ENCODE results near the gene MRPL49. TPM values are rescaled to one million over a fixed set of nuclear protein-coding genes. Genes with fewer than 3 reads are reported as not detected.
A peak's percentile ranks its signal among the peaks of the same experiment; 100 is the strongest.
"Not testable (repeated sequence)": the region's sequence is repeated elsewhere in the genome, so short reads cannot be mapped to it uniquely, and the experiment has no call there.

MRPL49 gene
- total RNA-seq, 2 experiments from 2014 or later = 53.0 to 53.3 TPM

DNA sequence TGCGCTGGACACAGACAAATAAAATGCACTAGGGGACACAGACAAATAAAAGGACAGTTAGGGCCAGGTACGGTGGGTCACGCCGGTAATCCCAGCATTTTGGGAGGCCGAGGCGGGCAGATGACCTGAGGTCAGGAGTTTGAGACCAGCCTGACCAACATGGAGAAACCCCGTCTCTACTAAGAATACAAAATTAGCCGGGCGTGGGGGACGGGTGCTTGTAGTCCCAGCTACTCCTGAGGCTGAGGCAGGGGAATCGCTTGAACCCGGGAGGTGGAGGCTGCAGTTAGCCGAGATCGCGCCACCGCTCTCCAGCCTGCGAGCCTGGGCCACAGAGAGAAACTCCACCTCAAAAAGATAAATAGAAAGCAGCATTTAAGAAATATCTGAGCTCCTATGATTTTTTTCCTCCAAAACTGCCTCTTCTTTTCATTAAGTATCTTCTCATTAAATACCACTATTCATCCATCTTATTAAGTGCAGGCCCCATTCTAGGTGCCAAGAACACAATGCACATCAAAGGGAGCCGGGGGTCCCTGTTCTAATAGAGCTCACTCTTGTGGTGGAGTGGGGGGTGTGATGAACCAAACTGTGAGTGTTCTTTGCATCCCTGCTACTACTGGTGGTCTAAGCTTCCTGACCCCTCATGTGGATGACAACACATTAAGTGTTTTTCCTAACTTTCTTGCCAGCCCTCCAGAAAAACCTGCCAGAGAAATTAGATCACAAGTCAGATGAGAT lies 3.9 kb upstream of the MRPL49 start:
- Histone ChIP-seq H3K4me1 (ENCODE audit: insufficient read depth, low read length) (peaks cover 66% of the 10 kb centered on the region), H3K36me3 (ENCODE audit: insufficient read depth, low read length) (peaks cover 40% of the 10 kb centered on the region), H3K9me3 (ENCODE audit: control insufficient read depth in 1 of 2, insufficient read depth in 1 of 2, low read length in 2 of 2) (no peaks in the 10 kb centered on the region), H3K4me3 (ENCODE audit: low read length) (no peak overlapping the region), H3K27ac (ENCODE audit: low read depth in 1 of 2, low read length in 2 of 2) (peak overlapping the region; percentile 5), H3K27me3 (ENCODE audit: control insufficient read depth in 1 of 2, insufficient read depth in 2 of 2, low read length in 2 of 2) (no peaks in the 10 kb centered on the region)
- H3K27ac Mint-ChIP-seq = peak overlapping the region; percentile 91
- H3K4me3 Mint-ChIP-seq = peak overlapping the region; percentile 96
- CTCF ChIA-PET = interaction anchor here (0.9 to 5.3 kb wide), 6 partner anchors 8 to 340 kb away, joined by 3 to 23 read pairs (median 6); partner anchors contain the start of genes ARL2 and SF1
- intact Hi-C loops (cut with DNase I, micrococcal nuclease) = loop anchor here (1.0 to 10.0 kb wide), 6 partner anchors 8 to 407 kb away; partner anchors contain the start of genes PPP2R5B (in 1 of the 2) and SCYL1 (in 1 of the 2)
- peaks cover 54% of the 10 kb centered on the region for H3K4me1 Mint-ChIP-seq (ENCODE audit: low read depth)
- no peak for DNase-seq
- TF ChIP-seq, protein P1, sequence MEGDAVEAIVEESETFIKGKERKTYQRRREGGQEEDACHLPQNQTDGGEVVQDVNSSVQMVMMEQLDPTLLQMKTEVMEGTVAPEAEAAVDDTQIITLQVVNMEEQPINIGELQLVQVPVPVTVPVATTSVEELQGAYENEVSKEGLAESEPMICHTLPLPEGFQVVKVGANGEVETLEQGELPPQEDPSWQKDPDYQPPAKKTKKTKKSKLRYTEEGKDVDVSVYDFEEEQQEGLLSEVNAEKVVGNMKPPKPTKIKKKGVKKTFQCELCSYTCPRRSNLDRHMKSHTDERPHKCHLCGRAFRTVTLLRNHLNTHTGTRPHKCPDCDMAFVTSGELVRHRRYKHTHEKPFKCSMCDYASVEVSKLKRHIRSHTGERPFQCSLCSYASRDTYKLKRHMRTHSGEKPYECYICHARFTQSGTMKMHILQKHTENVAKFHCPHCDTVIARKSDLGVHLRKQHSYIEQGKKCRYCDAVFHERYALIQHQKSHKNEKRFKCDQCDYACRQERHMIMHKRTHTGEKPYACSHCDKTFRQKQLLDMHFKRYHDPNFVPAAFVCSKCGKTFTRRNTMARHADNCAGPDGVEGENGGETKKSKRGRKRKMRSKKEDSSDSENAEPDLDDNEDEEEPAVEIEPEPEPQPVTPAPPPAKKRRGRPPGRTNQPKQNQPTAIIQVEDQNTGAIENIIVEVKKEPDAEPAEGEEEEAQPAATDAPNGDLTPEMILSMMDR (IDR thresholded peaks at IDR 0.05) = peak; percentile 60
- H3K36me3 Mint-ChIP-seq (ENCODE audit: low read depth) = peaks cover 61% of the 10 kb centered on the region
- no peak for ATAC-seq (ENCODE audit: poor library complexity)
- POLR2A ChIA-PET = interaction anchor here (0.8 to 3.2 kb wide), 32 partner anchors 9 to 772 kb away, joined by 3 to 57 read pairs (median 5); partner anchors contain the start of genes ARL2, CAPN1, CCDC85B and EHD1
- H3K9me3 Mint-ChIP-seq = no peaks in the 10 kb centered on the region
- no peaks in the 10 kb centered on the region for H3K27me3 Mint-ChIP-seq

DNA sequence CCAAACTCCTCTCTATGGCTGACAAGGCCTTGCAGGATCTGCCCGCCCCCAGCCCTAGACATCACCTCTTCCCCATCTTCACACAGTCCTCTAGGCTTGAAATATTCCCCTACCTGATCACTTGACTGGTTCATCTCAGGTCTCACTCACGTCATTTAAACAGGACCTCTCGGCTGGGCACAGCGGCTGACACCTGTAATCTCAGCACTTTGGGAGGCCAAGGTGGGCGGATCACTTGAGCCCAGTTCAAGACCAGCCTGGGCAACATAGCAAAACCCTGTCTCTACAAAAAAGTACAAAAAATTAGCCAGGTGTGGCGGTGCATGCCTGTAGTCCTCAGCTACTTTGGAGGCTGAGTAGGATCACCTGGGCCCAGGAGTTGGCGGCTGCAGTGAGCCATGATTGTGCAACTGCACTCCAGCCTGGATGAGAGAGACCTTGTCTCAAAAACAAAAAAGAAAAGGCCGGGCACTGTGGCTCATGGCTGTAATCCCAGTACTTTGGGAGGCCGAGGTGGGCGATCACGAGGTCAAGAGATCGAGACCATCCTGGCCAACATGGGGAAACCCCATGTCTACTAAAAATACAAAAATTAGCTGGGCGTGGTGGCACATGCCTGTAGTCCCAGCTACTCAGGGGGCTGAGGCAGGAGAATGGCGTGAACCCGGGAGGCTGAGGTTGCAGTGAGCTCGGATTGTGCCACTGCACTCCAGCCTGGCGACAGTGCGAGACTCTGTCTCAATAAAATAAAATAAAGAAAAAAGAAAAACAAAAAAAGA lies 3.0 kb upstream of the MRPL49 start:
- Mint-ChIP-seq H3K36me3 (ENCODE audit: low read depth) (peaks cover 61% of the 10 kb centered on the region), H3K4me3 (peak overlapping the region; percentile 100)

DNA sequence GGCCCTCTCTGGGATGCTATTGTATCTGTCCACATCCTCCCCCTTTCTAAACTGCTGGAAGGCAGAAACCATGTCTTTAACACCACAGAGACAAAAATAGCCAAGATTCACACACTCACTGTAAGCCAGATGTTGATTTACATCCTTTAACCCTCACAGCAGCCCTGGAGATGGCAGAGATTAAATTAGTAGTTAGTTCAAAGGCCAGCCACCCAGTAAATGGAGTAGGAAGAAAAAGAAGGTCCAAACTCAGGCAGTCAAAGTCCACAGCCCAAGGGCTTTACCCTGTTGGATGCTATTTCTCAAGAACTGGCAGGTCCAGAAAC lies 2.5 kb upstream of the MRPL49 start:
- peaks cover 67% of the 10 kb centered on the region for H3K4me1 ChIP-seq (ENCODE audit: insufficient read depth, low read length)
- peak overlapping the region; percentile 100 for H3K4me3 Mint-ChIP-seq
- TF ChIP-seq, protein P1 (IDR thresholded peaks at IDR 0.05) = no peak
- peaks cover 51% of the 10 kb centered on the region for H3K4me1 Mint-ChIP-seq (ENCODE audit: low read depth)
- H3K9me3 Mint-ChIP-seq = no peaks in the 10 kb centered on the region
- peaks cover 67% of the 10 kb centered on the region for H3K36me3 Mint-ChIP-seq (ENCODE audit: low read depth)
- H3K36me3 ChIP-seq (ENCODE audit: insufficient read depth, low read length) = peaks cover 46% of the 10 kb centered on the region
- H3K9me3 ChIP-seq (ENCODE audit: control insufficient read depth in 1 of 2, insufficient read depth in 1 of 2, low read length in 2 of 2) = no peaks in the 10 kb centered on the region
- ChIA-PET POLR2A (interaction anchor here (3.2 to 3.6 kb wide), 3 partner anchors 8 to 379 kb away, joined by 25 to 73 read pairs (median 57); partner anchors contain the start of genes MALAT1, SYVN1 and TM7SF2), CTCF (interaction anchor here (5.3 kb wide), 1 partner anchor 10 kb away, joined by 23 read pairs; no protein-coding TSS in a partner anchor)
- H3K27me3 Mint-ChIP-seq = no peaks in the 10 kb centered on the region
- H3K27ac Mint-ChIP-seq = peak overlapping the region; percentile 100
- no peaks in the 10 kb centered on the region for H3K27me3 ChIP-seq (ENCODE audit: control insufficient read depth in 1 of 2, insufficient read depth in 2 of 2, low read length in 2 of 2)
- no peak overlapping the region for H3K4me3 ChIP-seq (ENCODE audit: low read length)
- DNase-seq (peak in 1 of 14 experiments; percentile 6), ATAC-seq (ENCODE audit: poor library complexity) (no peak)
- no peak overlapping the region for H3K27ac ChIP-seq (ENCODE audit: low read depth in 1 of 2, low read length in 2 of 2)
- intact Hi-C loops (cut with DNase I, micrococcal nuclease) = loop anchor here (2.0 to 10.0 kb wide), 5 partner anchors 107 to 405 kb away; partner anchors contain the start of genes PPP2R5B (in 1 of the 2) and SCYL1 (in 1 of the 2)

More for the DNA sequence above, 3.0 kb upstream of the MRPL49 start:
- H3K27me3 Mint-ChIP-seq; H3K9me3 Mint-ChIP-seq; H3K27me3 ChIP-seq (ENCODE audit: control insufficient read depth in 1 of 2, insufficient read depth in 2 of 2, low read length in 2 of 2); ATAC-seq (ENCODE audit: poor library complexity); H3K4me3 ChIP-seq (ENCODE audit: low read length); H3K9me3 ChIP-seq (ENCODE audit: control insufficient read depth in 1 of 2, insufficient read depth in 1 of 2, low read length in 2 of 2): not testable (repeated sequence)
- peaks cover 67% of the 10 kb centered on the region for H3K4me1 ChIP-seq (ENCODE audit: insufficient read depth, low read length)
- intact Hi-C loops (cut with DNase I, micrococcal nuclease) = loop anchor here (1.0 to 10.0 kb wide), 6 partner anchors 9 to 406 kb away; partner anchors contain the start of genes PPP2R5B (in 1 of the 2) and SCYL1 (in 1 of the 2)
- POLR2A ChIA-PET = interaction anchor here (2.1 to 3.2 kb wide), 5 partner anchors 16 to 380 kb away, joined by 8 to 57 read pairs (median 15); partner anchors contain the start of genes ARL2, CAPN1, MALAT1 and SAC3D1
- DNase-seq = peak in 1 of 14 experiments; percentile 29
- H3K27ac ChIP-seq (ENCODE audit: low read depth in 1 of 2, low read length in 2 of 2) = peak overlapping the region in 1 of 2 donors; percentile 5
- peaks cover 41% of the 10 kb centered on the region for H3K36me3 ChIP-seq (ENCODE audit: insufficient read depth, low read length)
- peaks cover 49% of the 10 kb centered on the region for H3K4me1 Mint-ChIP-seq (ENCODE audit: low read depth)
- CTCF ChIA-PET = interaction anchor here (1.7 to 5.3 kb wide), 3 partner anchors 9 to 105 kb away, joined by 7 to 23 read pairs (median 14); partner anchors contain the start of gene ARL2
- peak overlapping the region; percentile 100 for H3K27ac Mint-ChIP-seq
